T-helper 1 cell treated with Interleukin-12 subunit alpha and Interleukin-12 subunit beta and Interleukin-4 antibody, amounts not matched to agents 30 ng/mL and 1 ng/mL, for 36 hours (primary cell): ENCODE results near the gene STAC3. TPM values are rescaled to one million over a fixed set of nuclear protein-coding genes. Genes with fewer than 3 reads are reported as not detected.

Experiments used
- intact Hi-C: fragments of 100-400 bp; cut with micrococcal nuclease; formaldehyde crosslinking; loops from one replicate; pipeline ENCODE4 v1.15.1; 2024
- total RNA-seq: library from RNA; stranded (reverse); gene quantifications from 2 replicates; pipeline ENCODE4 v1.2.3, GENCODE V29; 2022

STAC3 gene
- total RNA-seq, 1 donor from 2014 or later = 4.2 TPM

DNA sequence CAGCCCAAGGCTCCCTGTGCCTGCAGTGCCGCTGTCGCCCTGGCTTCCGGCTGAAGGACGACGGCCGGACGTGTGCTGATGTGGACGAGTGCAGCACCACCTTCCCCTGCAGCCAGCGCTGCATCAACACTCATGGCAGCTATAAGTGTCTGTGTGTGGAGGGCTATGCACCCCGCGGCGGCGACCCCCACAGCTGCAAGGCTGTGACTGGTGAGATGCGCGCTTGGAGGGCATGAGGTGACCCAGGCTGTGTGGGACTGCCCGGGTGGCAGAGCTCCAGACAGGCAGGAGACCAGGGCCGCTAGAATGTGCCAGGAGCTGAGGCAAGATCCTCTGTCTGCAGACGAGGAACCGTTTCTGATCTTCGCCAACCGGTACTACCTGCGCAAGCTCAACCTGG lies 54.0 kb downstream of the STAC3 start:
- intact Hi-C loops = no loop called here

DNA sequence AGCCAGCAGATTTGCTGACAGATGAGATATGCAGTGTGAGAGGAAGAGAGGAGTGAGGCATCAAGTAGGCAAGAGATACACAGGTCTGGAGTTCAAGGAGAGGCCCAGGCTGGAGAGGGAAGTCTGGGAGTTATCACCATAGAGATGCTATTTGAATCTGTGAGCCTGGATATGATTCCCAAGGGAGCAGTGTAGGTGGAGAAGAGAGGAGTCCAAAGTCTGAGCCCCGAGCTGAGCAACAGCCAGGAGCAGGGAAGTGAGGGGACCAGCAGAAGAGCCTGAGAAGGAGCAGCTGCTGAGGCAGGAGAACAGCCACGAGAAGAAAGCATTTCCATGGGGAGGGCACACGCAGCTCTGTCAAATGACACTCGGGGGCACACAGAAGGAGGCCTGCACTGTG lies 54.5 kb downstream of the STAC3 start:
- intact Hi-C loops = no loop called here

DNA sequence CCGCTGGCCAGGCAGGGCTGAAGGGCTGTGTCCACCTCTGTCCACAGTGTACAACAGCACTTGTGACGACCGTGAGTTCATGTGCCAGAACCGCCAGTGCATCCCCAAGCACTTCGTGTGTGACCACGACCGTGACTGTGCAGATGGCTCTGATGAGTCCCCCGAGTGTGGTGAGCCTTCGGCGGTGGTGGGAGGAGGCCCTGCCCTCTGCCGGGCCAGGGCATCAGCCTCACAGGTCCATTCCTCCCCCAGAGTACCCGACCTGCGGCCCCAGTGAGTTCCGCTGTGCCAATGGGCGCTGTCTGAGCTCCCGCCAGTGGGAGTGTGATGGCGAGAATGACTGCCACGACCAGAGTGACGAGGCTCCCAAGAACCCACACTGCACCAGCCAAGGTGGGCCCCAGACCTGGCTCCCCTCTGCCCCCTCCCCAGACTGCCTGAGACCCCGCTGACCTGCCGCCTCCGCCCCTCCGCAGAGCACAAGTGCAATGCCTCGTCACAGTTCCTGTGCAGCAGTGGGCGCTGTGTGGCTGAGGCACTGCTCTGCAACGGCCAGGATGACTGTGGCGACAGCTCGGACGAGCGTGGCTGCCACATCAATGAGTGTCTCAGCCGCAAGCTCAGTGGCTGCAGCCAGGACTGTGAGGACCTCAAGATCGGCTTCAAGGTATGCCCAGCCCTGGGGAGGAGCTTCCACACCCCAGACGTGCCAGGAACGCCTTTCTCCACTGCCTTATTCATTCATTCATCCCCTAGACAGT lies 55.2 kb downstream of the STAC3 start:
- intact Hi-C loops = no loop called here

DNA sequence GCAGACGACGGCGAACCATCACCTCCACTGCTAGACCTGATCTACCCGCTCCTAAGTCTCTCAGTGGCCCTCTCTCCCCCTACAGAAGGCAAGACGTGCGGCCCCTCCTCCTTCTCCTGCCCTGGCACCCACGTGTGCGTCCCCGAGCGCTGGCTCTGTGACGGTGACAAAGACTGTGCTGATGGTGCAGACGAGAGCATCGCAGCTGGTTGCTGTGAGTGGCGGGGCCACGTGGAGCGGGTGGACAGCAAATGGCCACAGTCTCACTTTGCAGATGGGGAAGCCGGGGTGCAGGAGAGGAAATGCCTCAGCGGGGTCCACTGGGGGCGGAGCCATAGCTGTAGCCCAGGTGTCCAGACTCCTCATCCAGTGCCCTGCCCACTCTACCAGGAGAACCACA lies 55.8 kb downstream of the STAC3 start:
- intact Hi-C loops = no loop called here

DNA sequence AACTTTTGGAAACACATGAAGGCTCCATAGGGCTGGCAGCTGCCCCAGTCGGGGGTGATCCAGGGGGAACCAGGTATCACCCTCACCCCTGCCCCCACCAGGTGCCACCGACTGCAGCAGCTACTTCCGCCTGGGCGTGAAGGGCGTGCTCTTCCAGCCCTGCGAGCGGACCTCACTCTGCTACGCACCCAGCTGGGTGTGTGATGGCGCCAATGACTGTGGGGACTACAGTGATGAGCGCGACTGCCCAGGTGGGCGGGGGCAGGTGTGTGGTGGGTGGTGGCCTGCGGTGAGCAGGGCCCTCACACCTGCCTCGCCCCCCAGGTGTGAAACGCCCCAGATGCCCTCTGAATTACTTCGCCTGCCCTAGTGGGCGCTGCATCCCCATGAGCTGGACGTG lies 56.7 kb downstream of the STAC3 start:
- intact Hi-C loops = no loop called here

DNA sequence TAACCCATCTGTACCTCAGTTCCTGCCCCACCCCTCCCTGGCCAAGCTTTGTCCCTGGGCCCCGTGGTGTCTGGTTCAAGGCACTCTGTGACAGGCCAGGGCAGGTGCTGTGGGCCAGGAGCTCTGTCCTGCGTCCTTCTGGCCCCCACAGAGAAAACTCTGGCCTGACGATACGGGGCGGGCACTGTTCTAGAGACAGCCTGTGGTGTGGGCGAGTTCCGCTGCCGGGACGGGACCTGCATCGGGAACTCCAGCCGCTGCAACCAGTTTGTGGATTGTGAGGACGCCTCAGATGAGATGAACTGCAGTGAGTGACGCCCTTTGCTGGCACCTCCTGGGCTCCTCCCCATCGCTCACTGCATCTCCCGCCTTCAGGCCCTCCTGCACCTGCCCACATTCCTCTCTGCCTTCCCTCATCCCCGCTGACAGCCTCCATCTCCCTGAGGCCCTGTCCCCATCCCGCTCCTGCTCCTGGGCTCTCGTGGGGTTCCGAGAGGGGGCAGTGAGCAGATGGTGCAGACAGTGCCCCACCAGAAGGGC lies 57.2 kb downstream of the STAC3 start:
- intact Hi-C loops = no loop called here

Other genes starting within 250 kb of the STAC3 start
- gene ZBTB39, start 244.6 kb downstream of the STAC3 start, total RNA-seq = 9.7 and 10.0 TPM in 2 replicates
- 0.39 TPM in 1 of 2 replicates, not detected in the other for gene TAC3, start 234.7 kb downstream of the STAC3 start, total RNA-seq
- 1.4 and 1.5 TPM in 2 replicates for gene MYO1A, start 201.1 kb downstream of the STAC3 start, total RNA-seq
- gene NEMP1, start 172.4 kb downstream of the STAC3 start, total RNA-seq = 40.0 and 45.4 TPM in 2 replicates
- gene NAB2, start 162.1 kb downstream of the STAC3 start, total RNA-seq = 12.3 and 14.4 TPM in 2 replicates
- 165 and 178 TPM in 2 replicates for gene STAT6, start 139.8 kb downstream of the STAC3 start, total RNA-seq
- 0.86 and 1.1 TPM in 2 replicates for gene LRP1, start 122.7 kb downstream of the STAC3 start, total RNA-seq
- gene LRP1-AS, start 103.6 kb downstream of the STAC3 start, total RNA-seq = not detected in 2 replicates
- gene NXPH4, start 34.4 kb downstream of the STAC3 start, total RNA-seq = 0.37 and 0.56 TPM in 2 replicates
- gene SHMT2, start 21.5 kb downstream of the STAC3 start, total RNA-seq = 166 and 181 TPM in 2 replicates
- 67.4 and 68.3 TPM in 2 replicates for gene R3HDM2, start 179.9 kb upstream of the STAC3 start, total RNA-seq
- gene INHBC, start 183.6 kb upstream of the STAC3 start, total RNA-seq = not detected in 2 replicates
- 0.07 TPM in 1 of 2 replicates, not detected in the other for gene INHBE, start 204.1 kb upstream of the STAC3 start, total RNA-seq
- gene GLI1, start 208.6 kb upstream of the STAC3 start, total RNA-seq = 0.51 and 0.76 TPM in 2 replicates
- gene ARHGAP9, start 228.7 kb upstream of the STAC3 start, total RNA-seq = 190 and 192 TPM in 2 replicates
- gene MARS1, start 236.9 kb upstream of the STAC3 start, total RNA-seq = 224 TPM in 2 replicates